Epithelial cell of esophagus (primary cell): Measurements from ENCODE around the gene PLA2G2D.

Experiments
- DNase-seq: peaks from one replicate; pipeline ENCODE4 v3.0.0; 2010; ENCODE audit warnings: low read depth
- H3K4me3 ChIP-seq: 2 replicates; pipeline ENCODE4 v1.5.1; 2011; ENCODE audit warnings: mild to moderate bottlenecking, low read length, control low read depth
- TF ChIP-seq, protein P1 (sequence below): IDR thresholded peaks from 2 replicates; pipeline ENCODE4 v1.5.1; 2011; ENCODE audit warnings: low read depth, mild to moderate bottlenecking, low read length, control low read depth, inconsistent platforms; ENCODE audit not compliant: insufficient read depth; ENCODE audit errors: missing control alignments

PLA2G2D gene

DNA sequence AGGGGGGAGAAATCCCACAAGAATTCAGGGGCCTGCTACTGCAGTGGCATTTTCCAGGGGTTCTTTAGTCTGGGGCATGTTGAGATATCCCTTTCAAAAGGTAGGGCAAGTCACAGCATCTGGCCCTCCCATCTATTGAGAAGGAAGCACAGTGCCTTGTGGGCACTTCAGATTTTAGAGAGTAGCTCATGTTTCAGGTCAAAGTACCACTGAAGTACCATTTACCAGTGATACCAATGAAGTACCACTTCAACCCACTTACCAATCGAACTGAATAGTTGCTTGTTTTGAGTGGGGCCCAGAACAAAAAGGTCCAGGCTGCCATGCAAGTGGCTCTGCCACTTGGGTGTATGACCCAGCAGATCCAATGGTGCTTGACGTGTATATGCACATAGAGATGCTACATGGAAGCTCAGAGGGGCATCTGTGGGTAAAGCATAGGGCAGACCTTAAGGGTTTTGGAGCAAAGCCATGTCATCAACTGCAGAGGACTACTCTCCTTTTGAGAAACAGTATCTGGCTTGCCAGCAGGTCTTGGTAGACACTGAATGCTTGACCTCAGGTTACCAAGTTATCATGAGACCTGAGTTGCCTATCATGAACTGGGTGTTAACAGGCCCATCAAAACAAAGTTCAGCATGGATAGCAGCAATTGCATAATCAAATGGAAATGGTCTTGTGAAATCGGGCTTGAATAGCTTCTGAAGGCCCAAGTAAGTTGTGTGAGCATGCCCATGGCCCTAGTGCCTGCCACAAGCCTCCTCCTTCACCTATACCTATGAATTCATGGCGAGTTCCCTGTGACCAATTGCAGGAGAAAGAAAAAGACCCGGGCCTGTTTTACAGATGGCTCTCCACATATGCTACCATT lies 23.5 kb downstream of the PLA2G2D start:
- DNase-seq = peak; percentile 17
- TF ChIP-seq, protein P1, sequence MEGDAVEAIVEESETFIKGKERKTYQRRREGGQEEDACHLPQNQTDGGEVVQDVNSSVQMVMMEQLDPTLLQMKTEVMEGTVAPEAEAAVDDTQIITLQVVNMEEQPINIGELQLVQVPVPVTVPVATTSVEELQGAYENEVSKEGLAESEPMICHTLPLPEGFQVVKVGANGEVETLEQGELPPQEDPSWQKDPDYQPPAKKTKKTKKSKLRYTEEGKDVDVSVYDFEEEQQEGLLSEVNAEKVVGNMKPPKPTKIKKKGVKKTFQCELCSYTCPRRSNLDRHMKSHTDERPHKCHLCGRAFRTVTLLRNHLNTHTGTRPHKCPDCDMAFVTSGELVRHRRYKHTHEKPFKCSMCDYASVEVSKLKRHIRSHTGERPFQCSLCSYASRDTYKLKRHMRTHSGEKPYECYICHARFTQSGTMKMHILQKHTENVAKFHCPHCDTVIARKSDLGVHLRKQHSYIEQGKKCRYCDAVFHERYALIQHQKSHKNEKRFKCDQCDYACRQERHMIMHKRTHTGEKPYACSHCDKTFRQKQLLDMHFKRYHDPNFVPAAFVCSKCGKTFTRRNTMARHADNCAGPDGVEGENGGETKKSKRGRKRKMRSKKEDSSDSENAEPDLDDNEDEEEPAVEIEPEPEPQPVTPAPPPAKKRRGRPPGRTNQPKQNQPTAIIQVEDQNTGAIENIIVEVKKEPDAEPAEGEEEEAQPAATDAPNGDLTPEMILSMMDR = no peak

DNA sequence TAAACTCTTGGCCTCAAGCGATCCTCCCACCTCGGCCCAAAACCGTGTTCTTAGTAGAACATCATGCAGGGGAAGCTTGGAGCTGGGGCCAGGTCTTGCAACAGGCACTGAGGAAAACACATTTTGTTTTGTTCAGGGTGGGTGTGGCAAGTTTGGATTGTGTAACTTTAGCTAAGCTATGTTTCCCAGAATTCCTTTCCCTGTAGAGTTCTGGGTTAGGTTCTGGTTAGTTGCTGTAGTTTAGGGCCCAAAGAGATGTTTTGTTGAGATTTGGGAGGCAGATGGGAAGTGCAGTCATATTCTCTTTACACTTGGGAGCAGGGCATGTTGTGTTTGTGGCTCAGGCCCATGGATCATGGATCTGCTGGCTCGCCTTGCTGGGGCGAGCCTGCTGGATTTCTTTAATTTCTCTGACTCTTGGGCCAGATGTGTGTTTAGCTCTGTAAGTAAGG lies 25.4 kb downstream of the PLA2G2D start:
- no peak overlapping the region for H3K4me3 ChIP-seq
- TF ChIP-seq, protein P1 = no peak
- peak; percentile 11 for DNase-seq

More for the DNA sequence above, 23.5 kb downstream of the PLA2G2D start:
- no peak overlapping the region for H3K4me3 ChIP-seq

DNA sequence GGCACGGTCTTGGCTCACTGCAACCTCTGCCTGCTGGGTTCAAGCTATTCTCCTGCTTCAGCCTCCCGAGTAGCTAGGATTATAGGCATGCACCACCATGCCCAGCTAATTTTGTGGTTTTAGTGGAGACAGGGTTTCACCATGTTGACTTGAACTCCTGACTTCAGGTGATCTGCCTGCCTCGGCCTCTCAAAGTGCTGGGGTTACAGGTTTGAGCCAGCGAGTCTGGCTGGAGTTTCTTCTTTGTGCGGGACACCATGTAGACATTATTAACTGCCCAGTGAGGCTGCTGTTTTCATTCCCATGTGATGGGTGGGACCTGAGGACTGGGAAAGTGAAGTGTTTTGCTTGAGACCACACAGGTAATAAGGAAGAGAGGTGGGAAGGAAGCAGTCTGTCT lies 26.0 kb downstream of the PLA2G2D start:
- DNase-seq = no peak
- TF ChIP-seq, protein P1 = no peak
- no peak overlapping the region for H3K4me3 ChIP-seq

DNA sequence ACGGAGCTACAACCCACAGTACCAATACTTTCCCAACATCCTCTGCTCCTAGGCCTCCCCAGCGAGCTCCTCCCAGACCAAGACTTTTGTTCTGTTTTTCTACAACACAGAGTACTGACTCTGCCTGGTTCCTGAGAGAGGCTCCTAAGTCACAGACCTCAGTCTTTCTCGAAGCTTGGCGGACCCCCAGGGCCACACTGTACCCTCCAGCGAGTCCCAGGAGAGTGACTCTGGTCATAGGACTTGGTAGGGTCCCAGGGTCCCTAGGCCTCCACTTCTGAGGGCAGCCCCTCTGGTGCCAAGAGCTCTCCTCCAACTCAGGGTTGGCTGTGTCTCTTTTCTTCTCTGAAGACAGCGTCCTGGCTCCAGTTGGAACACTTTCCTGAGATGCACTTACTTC lies 28.7 kb downstream of the PLA2G2D start:
- DNase-seq = no peak
- H3K4me3 ChIP-seq = no peak overlapping the region
- TF ChIP-seq, protein P1 = no peak

DNA sequence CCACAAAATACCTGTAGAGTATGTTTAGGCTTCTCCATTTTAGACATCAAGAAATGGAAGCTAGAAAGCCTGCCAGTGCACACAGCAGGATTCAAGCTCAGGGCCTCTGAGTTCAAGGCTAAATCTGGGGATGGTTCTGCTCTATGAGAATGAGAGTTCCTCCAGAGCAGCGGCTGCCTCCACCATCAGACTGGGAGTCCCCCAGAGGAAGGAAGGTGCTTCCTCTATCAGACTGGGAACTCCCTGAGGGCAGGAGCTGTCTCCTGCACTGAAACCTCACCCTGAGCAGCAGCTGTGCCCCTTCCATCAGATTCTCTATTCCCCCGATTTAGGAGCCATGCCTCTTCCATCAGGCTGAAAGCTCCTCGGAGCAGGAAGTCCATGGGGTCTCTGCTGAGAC lies 29.2 kb downstream of the PLA2G2D start:
- DNase-seq = no peak

DNA sequence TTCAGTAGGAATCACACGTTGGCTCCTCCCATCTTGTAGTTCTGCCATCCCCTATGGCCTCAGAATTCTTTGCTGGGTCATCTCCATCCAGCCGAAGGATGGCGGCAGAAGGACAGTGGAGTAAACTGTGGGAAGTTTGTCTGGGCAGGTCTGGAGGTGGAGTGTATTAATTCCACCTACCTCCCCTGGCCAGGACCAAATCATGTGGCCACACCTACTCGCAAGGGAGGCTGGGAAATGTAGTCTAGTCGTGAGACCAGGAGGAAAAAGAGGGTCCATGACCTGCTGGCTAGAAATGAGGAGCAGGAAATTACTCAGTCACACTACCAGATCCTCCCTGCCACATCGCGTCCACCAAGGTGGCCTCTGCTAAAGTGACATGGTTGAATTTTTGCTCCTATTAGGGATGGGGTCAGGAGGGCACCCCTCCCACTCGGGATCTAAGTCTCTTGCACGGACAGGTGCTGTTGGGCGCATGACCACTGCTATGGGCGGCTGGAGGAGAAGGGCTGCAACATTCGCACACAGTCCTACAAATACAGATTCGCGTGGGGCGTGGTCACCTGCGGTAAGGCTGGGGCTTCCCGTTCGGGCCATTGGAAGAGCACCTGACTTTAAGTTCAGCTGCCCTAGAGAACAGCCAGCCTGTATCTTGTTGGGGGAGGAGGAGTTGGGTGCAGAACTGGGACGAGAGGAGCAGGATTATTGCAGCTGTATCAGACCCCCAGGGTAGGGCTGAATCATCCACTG lies 29.8 kb downstream of the PLA2G2D start:
- H3K4me3 ChIP-seq = no peak overlapping the region
- no peak for DNase-seq
- TF ChIP-seq, protein P1 = no peak

More for the DNA sequence above, 29.2 kb downstream of the PLA2G2D start:
- no peak overlapping the region for H3K4me3 ChIP-seq
- TF ChIP-seq, protein P1 = no peak
